Measurements from ENCODE around the gene UBAP2.

Gene UBAP2

DNA sequence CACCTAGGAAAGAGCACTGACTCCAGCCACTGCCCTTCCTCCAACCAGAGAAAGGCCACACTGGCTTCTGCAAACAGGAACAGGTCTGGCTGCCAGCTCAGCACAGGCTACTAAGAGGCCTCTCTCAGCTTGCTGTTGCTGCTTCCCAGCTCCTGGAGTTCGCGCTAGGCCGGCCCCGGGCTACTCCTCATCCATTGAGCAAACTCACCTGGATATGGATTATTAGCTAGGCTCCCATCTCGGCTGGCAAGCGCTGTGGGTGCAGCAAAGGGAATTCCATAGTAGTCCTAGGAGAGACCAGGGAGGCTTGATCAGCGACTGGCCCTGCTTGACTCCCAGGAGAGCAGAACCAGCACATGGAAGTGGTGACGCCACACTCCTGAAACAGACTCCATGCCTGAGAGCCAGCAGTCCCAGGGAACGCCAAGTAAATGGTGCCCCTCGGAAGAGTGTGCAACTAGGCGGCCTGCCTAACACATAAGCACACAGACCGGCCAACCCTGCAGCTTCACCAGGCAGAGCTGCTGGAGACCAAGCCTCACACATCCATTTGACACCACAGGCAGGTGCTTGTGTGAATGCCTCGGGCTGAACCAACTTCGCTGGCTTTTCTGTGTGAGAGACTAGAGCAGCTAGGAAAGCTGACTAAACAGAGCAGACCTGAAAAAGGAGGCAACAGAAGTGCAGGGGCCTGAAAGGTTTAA is 124.5 kb downstream of the UBAP2 start:
- DNase-seq (ENCODE audit: low spot score), result no peak

DNA sequence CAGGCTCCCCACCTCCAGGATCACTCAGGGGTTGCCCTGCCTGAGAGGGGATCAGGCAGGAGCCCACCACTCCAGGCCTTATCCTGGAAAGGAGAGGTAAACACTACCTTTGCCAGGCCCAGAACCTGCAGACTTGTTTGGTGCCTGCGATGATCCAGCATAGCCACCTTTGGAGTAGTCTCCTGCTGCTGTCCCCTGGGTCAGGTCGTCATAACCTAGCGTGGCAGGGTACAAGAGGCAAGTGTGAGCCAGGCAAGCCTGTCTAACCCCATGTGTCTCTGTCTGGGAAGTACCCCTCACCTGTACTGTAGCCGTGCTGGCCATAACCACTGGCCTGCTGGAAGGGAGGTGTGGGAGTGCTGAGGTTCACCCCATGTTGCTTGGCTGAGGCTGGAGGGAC is 125.6 kb downstream of the UBAP2 start:
- DNase-seq (ENCODE audit: low spot score), result no peak

DNA sequence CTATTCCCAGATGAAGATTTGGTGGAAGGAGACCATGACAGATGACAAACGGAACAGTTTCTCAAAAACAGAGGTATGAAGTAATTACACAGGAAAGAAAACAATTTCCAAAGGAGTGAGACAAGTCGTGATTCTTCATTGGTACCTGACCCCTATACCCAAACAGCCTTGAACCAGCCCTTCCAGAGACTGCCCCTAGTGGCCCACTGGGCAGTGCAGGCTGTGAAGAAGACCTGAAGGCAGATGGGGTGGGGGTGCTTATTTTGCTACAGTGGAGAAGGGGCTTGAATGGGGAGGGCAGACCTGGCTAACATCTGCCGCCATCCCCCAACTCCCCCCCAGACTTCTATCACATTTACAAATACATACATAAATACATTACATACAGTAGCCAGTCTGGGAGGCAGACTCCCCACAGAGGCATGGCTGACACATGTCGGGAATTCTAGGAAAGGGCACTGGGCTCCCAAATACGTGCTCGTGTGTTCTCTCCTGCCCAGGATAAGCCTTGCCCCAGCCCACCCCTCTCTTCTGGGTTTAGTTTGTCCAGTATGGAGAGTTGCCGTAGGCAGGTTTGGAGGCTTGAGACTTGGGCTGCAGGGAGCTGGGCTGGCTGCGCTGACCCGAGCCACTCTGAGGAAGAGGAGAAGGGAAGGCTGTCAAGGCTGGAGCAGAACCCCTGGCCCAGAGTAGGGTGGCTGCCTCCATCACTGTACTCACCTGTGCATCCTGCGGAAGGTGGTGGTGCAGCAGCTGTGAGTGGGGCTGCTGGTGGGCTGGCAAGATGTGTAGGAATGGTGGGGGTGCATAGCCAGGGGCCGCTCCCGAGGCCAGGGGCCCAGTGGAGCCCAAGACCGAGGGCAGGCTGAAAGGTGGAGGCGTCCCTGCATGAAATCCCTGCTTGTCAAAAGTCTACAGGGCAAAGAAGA is 126.5 kb downstream of the UBAP2 start:
- no peak for DNase-seq (ENCODE audit: low spot score)

DNA sequence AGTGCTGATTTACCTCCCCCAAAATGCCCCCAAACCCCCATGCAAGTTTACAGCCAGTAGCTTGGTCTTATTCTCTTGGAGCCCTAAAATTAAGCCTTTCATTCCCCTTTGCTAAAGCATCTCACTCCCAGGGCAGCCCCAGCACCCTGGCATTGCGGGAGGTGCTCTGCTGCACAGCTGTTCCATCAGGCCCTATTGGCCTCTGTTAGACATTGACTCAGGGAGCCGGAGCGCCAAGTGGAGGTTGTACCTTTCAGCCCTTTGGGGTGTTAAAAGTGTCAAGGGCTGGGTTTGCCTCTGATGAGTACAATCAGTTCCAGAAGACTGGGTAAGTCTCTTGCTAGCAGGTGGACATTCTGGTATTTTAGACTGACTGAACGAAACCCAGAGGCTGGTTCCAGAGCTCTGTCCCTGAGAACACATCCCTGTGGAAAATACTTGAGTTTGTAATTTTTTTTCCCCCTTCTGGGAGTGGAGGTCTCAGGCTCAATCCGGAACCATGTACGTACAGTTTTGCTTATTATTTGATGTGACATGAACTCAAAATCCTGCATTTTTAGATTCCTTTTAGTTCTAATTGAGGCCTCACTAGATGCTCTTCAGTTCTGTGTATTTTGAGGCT is 129.3 kb downstream of the UBAP2 start:
- no peak for DNase-seq (ENCODE audit: low spot score)

DNA sequence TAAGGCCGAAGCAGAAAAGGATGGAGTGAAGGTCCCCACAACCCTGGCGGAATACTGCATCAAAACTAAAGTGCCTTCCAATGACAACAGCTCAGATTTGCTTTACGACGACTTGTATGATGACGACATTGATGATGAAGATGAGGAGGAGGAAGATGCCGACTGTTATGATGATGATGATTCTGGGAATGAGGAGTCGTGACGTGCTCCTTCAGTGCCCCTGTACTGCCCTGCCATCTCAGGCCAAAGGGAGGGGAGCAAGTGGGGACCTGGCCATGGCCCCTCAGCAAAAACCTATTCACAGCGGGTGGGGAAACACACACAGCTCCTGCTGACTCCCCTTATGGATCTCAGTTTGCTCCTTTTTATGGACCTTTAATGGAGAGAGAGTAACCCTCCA is 131.7 kb downstream of the UBAP2 start:
- DNase-seq (ENCODE audit: low spot score), result no peak

DNA sequence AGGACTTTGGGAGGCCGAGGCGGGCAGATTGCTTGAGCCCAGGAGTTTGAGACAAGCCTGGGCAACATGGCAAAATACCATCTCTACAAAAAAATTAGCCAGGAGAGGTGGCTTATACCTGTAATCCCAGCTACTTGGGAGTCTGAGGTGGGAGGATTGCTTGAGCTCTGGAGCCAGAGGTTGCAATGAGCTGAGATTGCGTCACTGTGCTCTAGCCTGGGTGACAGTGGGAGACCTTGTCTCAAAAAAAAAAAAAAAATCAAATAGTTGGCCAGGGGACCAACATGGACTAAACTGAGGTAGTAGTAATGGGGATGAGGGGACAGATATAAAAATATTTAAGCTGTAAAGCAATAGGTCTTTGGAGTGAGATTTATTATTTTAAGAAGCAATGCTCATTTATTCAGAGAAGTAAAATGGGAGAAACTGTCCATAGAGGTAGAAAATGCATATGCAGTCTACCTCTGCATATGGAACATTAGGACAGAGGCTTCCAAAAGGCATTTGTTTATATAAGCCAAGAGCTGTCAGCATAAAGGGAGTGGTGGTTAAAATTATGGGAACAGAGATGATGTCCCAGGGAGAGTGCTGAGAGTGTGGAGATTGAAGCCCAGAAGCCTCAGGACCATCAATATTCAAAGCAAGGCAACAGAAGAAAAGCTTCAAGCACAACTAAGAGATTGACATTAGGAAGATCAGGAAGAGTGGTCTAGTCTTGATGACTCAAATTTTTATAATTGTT is 133.6 kb downstream of the UBAP2 start:
- no peak for DNase-seq (ENCODE audit: low spot score)

DNA sequence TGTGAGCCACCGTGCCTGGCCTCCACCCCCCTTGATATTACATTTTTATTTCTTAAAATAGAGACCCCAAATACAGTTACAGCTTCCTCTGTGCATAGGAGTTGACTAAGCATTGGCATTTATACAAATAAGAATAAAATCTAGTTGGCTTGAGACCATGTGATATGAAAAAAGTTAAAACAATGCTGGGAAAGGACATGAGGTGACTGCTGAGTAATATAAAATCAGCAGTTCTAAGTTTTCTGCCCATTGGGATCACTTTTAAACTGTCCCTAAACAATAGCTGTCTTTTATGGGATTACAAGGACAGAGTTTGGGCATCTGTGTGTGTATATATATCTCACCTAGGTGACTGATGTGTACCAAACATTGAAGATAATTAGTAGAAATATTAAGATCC is 135.1 kb downstream of the UBAP2 start:
- DNase-seq (ENCODE audit: low spot score), result no peak

DNA sequence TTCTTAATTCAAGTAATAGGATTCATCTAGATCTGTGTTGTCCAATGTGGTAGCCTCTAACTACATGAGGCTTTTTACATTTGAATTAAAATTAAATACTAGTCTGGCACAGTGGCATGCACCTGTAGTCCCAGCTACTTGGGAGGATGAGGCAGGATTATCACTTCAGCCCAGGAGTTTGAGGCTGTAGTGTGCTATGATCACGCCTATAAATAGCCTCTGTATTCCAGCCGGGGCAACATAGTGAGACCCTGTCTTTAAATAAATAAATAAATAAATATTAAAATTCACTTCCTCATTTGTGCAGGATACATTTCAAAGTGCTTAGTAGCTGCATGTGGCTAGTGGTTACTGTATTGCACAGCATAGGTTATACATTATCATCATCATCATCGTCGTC is 139.9 kb downstream of the UBAP2 start:
- DNase-seq (ENCODE audit: low spot score), result no peak

DNA sequence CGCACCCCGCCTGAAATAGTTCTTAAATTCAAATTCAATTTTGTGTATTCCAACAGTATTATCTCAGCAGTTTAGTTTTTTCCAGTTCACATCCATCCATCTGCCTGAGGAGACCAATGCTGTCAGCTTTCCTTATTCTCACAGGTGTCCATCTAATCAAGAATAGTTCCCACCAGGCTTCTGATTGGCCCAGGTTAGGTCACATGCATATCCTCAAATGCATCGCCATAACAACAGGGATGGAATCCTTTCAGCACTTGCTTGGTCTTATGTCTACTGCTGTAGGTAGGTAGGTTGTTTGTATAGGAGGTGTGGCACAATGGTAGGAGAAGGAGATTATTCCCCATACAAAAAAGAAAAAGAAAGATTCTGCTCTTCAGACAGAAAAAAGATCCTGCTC is 140.6 kb downstream of the UBAP2 start:
- no peak for DNase-seq (ENCODE audit: low spot score)

DNA sequence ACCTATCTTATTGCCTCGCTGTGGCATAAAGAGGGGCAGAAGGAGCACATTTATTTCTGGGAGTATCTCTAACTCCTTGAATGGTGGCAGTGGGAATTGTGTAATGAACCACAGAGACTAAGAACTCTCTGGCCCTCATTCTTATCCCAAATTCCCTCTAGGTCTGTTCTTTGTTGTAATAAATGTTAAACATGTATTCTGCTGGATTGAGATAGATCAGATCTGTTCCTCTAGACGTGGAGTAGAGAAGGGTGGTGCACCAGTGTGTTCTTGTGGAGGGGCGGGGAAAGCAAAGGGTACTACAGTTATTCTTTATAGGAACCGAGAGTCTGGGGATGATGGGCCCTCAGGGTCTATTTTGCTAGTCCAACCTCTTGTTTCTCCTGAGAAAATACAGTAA is 141.3 kb downstream of the UBAP2 start:
- DNase-seq (ENCODE audit: low spot score), result no peak

DNA sequence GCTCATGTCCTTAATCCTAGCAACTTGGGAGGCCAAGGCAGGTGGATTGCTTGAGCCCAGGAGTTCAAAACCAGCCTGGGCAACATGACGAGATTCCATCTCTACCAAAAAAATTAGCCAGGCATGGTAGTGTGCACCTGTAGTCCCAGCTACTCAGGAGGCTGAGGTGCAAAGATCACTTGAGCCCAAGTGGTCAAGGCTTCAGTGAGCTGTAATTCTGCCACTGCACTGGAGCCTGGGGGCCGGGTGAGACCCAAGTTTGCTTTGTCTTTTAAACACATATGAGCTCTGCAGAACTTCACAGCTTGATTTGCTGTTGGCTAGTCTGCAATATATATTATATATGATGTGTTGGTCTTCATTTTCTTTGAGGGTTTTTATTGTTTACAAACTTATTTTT is 141.9 kb downstream of the UBAP2 start:
- DNase-seq (ENCODE audit: low spot score), result no peak

DNA sequence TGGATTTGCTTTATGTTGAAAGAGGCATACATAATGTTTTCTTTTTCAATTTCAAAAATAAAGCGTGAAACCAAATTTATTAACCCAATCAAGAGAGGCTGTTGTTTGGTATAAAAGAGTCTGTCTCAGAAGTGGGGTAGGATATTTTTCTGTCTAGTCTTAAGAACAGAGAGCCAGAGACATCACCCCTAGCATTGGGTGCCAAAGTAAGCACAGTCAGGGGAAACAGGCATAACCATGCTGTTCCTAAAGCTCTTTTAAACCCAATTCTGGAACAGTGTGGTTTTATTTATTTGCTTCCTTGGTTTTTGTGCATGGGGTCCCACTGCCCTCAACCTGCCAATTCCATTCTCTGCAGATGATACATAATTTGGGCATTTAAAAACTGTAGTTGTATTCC is 143.6 kb downstream of the UBAP2 start:
- no peak for DNase-seq (ENCODE audit: low spot score)

DNA sequence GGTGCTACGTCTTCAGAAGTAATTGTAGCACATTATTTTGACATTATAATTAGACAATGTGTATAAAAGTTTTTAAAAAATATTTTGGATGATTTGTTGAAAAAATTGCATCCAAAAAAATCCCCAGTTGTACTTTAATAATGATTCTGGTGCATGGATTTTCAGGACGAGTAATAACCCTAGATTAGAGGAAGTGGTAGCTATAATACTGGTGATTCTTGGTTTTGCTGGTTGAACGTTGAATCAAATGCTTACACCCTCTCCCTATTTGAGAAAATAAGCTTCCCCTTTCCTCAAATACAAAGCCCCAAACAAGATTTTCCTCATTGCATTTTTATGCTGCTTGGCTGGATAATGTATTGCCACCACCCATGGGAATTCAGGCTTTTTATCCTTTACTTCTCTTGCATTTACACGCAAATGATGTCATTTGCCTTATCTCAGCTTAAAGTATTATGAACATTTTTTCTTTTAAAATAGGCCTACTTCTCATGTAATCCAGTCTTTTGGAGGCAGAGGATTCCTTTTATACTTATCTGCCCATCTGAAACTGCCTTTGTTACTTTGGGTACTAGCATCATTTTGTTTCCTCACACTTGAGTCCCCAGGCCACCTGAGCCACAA is 145.4 kb downstream of the UBAP2 start:
- no peak for DNase-seq (ENCODE audit: low spot score)

DNA sequence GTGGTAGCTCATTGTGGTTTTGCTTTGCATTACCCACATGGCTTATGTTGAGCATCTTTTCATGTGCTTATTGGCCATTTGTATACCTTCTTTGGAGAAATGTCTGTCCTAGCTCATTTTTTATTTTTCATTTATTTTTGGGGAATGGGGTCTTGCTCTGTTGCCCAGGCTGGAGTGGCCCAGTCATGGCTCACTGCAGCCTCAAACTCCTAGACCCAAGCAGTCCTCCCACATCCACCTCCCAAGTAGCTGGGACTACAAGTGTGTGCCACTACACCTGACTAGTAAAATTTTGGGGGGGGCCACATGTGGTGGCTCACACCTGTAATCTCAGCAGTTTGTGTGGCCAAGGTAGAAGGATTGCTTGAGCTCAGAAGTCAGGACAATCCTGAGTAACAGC is 154.4 kb downstream of the UBAP2 start:
- no peak for DNase-seq (ENCODE audit: low spot score)

DNA sequence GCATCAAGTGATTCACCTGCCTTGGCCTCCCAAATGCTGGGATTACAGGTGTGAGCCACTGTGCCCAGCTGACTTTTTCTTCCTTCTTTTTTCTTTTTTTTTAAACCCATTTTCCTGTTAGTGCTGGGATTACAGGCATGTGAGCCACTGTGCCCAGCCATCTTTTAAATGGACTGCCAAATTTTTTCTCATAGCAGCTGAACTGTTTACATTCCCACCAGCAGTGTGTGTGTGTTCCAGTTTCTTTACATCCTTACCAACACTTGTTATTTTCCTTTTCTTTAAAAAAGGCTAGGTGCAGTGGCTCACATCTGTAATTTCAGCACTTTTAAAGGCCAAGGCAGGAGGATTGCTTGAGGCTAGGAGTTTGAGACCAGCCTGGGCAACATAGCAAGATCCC is 154.8 kb downstream of the UBAP2 start:
- DNase-seq (ENCODE audit: low spot score), result no peak

DNA sequence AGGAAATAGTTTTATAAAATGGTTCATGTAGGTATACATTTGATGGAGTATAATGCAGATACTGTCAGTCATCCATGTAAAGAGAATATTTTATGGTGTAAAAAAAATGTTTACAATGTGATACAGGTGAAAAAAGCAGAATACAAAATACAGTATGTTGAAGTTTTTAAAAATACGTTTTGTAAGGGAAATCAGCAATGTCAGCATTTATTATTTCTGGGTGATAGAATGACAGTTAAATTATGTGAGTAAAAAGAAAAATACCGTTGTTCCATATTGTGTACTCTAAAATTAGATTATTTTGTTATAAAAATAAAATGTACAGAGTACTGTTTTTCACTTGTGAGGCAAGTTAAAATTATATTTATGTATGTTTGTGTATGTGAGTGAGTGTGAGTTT is 162.7 kb downstream of the UBAP2 start:
- DNase-seq (ENCODE audit: low spot score), result no peak

DNA sequence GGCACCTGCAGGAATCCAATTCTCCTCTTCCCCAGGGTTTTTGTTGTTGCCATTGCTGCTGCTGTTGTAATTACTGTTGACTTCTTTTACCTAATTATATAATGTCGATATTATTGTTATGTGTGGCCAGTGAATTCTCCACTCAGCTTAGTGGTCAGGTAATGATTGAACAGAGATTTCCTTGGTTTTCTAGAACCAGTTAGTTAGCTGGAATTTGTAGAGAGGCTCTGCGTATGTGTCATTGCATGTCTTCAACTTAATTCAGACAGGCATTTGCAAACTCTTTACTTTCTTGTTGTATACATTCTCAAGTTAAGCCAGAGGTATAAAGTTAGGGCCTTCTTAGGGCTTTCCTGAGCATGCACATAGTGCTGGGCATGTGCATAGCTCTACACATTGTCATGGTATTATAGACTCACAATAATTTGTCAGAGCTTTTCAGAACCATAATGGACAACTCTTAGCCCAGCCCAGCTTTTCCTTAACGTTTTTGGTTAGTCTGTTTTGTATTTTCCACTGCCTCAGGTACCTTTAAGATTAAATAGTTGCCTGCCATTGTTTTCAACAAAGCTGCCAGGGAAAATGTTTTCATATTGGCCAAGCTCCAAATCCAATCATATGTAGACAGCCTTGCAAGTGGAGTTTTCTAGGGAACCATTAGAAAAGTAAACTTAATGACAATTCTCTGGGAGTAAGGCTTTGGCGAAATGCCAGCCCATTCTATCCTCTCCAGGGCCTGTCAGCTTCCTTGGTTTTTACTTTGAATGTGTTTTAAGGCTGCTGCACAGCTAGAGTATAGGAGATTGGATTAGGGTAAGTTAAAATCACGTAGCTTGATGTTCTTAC is 163.6 kb downstream of the UBAP2 start:
- DNase-seq (ENCODE audit: low spot score), result peak; percentile 46

DNA sequence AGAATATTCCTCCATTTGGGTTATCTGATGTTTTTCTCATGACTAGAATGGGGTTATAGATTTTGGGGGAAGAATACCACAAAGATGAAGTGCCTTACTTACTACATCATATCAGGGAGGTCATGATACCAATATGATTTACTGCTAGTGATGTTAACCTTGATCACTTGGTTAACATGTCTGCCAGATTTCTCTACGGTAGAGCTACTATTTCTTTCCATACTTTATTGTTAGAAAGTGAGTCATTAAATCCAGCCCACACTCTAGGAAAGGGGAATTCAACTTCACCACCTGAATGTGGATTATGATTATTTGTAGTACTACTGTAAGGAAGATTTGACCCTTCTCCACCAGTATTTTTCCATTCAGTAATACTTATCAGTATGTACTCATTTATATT is 167.1 kb downstream of the UBAP2 start:
- no peak for DNase-seq (ENCODE audit: low spot score)

DNA sequence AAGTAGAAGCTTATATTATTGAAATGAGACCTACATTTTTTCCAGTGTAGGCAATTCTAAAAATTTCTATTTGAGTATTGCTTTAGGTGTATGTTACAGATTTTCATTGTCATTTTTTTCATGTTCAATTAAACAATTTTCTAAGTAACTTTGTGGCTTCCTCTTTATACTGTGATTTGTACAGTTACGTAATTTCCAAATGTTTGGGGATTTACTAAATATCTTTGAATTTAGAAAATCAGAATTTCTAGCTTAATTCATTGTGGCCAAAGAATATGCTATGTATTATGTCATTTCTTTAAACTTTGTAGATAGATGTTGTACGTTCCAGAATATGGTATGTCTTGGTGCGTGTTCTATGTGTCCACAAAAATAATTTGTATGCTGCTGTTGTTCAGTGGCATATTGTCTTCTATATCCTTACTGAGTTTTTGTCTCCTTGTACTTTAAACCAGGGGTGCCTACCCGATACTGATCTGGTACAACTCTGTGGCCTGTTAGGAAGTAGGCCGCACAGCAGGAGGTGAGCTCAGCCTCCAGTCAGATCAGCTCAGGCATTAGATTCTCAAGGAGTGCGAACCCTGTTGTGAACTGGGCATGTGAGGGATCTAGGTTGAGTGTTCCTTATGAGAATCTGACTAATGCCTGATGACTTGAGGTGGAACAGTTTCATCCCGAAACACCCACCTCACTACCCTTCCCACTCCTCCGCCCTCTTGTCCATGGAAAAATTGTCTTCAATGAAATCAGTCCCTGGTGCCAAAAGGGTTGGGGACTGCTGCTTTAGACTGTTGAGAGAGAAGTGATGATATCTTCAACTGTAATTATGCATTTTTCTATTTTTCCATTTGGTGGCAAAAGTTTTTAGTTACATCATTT is 168.2 kb downstream of the UBAP2 start:
- DNase-seq (ENCODE audit: low spot score), result peak; percentile 47
